ENCODE results near the gene CYP2D6.
"Not testable (repeated sequence)": the region's sequence is repeated elsewhere in the genome, so short reads cannot be mapped to it uniquely, and the experiment has no call there.

The CYP2D6 gene

GRCh38 chr22:42130182-42130581, 428 bp downstream of the CYP2D6 start:
- H3K36me3 ChIP-seq (ENCODE audit: control insufficient read depth, insufficient read depth, low read length); H3K9ac ChIP-seq (ENCODE audit: low read length); H3K9me3 ChIP-seq (ENCODE audit: control insufficient read depth, insufficient read depth, low read depth, low read length); H3K4me1 ChIP-seq (ENCODE audit: control insufficient read depth, insufficient read depth, low read length); H3K27ac ChIP-seq (ENCODE audit: low read depth, low read length); H3K4me3 ChIP-seq (ENCODE audit: low read depth, low read length); H3K27me3 ChIP-seq (ENCODE audit: control insufficient read depth, insufficient read depth, low read length): not testable (repeated sequence)

- not testable (repeated sequence) for H3K27me3 ChIP-seq (ENCODE audit: control insufficient read depth, insufficient read depth, low read length); H3K27ac ChIP-seq (ENCODE audit: low read depth, low read length); H3K9me3 ChIP-seq (ENCODE audit: control insufficient read depth, insufficient read depth, low read depth, low read length); H3K36me3 ChIP-seq (ENCODE audit: control insufficient read depth, insufficient read depth, low read length); H3K9ac ChIP-seq (ENCODE audit: low read length); H3K4me3 ChIP-seq (ENCODE audit: low read depth, low read length); H3K4me1 ChIP-seq (ENCODE audit: control insufficient read depth, insufficient read depth, low read length)
Measured at GRCh38 chr22:42128776-42129694, 1.6 kb downstream of the CYP2D6 start.

GRCh38 chr22:42128007-42128406, 2.6 kb downstream of the CYP2D6 start:
- H3K4me1 ChIP-seq (ENCODE audit: control insufficient read depth, insufficient read depth, low read length); H3K4me3 ChIP-seq (ENCODE audit: low read depth, low read length); H3K9me3 ChIP-seq (ENCODE audit: control insufficient read depth, insufficient read depth, low read depth, low read length); H3K36me3 ChIP-seq (ENCODE audit: control insufficient read depth, insufficient read depth, low read length); H3K27me3 ChIP-seq (ENCODE audit: control insufficient read depth, insufficient read depth, low read length); H3K9ac ChIP-seq (ENCODE audit: low read length); H3K27ac ChIP-seq (ENCODE audit: low read depth, low read length): not testable (repeated sequence)

GRCh38 chr22:42127606-42128005, 3.0 kb downstream of the CYP2D6 start:
- H3K4me1 ChIP-seq (ENCODE audit: control insufficient read depth, insufficient read depth, low read length) = no peaks in the 10 kb centered on the region
- no peaks in the 10 kb centered on the region for H3K27me3 ChIP-seq (ENCODE audit: control insufficient read depth, insufficient read depth, low read length)
- no peaks in the 10 kb centered on the region for H3K9me3 ChIP-seq (ENCODE audit: control insufficient read depth, insufficient read depth, low read depth, low read length)
- no peaks in the 10 kb centered on the region for H3K36me3 ChIP-seq (ENCODE audit: control insufficient read depth, insufficient read depth, low read length)
- H3K27ac ChIP-seq (ENCODE audit: low read depth, low read length) = no peak overlapping the region
- H3K4me3 ChIP-seq (ENCODE audit: low read depth, low read length) = no peak overlapping the region
- no peak overlapping the region for H3K9ac ChIP-seq (ENCODE audit: low read length)

GRCh38 chr22:42123529-42123928, 7.1 kb downstream of the CYP2D6 start:
- not testable (repeated sequence) for H3K27ac ChIP-seq (ENCODE audit: low read depth, low read length); H3K36me3 ChIP-seq (ENCODE audit: control insufficient read depth, insufficient read depth, low read length); H3K9ac ChIP-seq (ENCODE audit: low read length); H3K9me3 ChIP-seq (ENCODE audit: control insufficient read depth, insufficient read depth, low read depth, low read length); H3K4me3 ChIP-seq (ENCODE audit: low read depth, low read length); H3K27me3 ChIP-seq (ENCODE audit: control insufficient read depth, insufficient read depth, low read length); H3K4me1 ChIP-seq (ENCODE audit: control insufficient read depth, insufficient read depth, low read length)

GRCh38 chr22:42120231-42121021, 10.2 kb downstream of the CYP2D6 start:
- H3K9me3 ChIP-seq (ENCODE audit: control insufficient read depth, insufficient read depth, low read depth, low read length); H3K36me3 ChIP-seq (ENCODE audit: control insufficient read depth, insufficient read depth, low read length); H3K27me3 ChIP-seq (ENCODE audit: control insufficient read depth, insufficient read depth, low read length); H3K27ac ChIP-seq (ENCODE audit: low read depth, low read length); H3K9ac ChIP-seq (ENCODE audit: low read length); H3K4me3 ChIP-seq (ENCODE audit: low read depth, low read length); H3K4me1 ChIP-seq (ENCODE audit: control insufficient read depth, insufficient read depth, low read length): not testable (repeated sequence)

- H3K27me3 ChIP-seq (ENCODE audit: control insufficient read depth, insufficient read depth, low read length) = no peaks in the 10 kb centered on the region; the same call in 1 of the 2 replicates
Measured at GRCh38 chr22:42116848-42117424, 13.7 kb downstream of the CYP2D6 start.

GRCh38 chr22:42115420-42115830, 15.2 kb downstream of the CYP2D6 start:
- not testable (repeated sequence) for H3K9ac ChIP-seq (ENCODE audit: low read length); H3K27ac ChIP-seq (ENCODE audit: low read depth, low read length); H3K36me3 ChIP-seq (ENCODE audit: control insufficient read depth, insufficient read depth, low read length); H3K27me3 ChIP-seq (ENCODE audit: control insufficient read depth, insufficient read depth, low read length); H3K4me3 ChIP-seq (ENCODE audit: low read depth, low read length)
- Histone ChIP-seq H3K4me1 (ENCODE audit: control insufficient read depth, insufficient read depth, low read length) (peaks cover 12% of the 10 kb centered on the region; the same call in 1 of the 2 replicates), H3K9me3 (ENCODE audit: control insufficient read depth, insufficient read depth, low read depth, low read length) (peaks cover 25% of the 10 kb centered on the region)

More at GRCh38 chr22:42116848-42117424, 13.7 kb downstream of the CYP2D6 start:
- H3K36me3 ChIP-seq (ENCODE audit: control insufficient read depth, insufficient read depth, low read length) = no peaks in the 10 kb centered on the region
- no peak overlapping the region for H3K4me3 ChIP-seq (ENCODE audit: low read depth, low read length)
- no peak overlapping the region for H3K9ac ChIP-seq (ENCODE audit: low read length)
- peaks cover 25% of the 10 kb centered on the region for H3K9me3 ChIP-seq (ENCODE audit: control insufficient read depth, insufficient read depth, low read depth, low read length)
- peaks cover 11% of the 10 kb centered on the region; the same call in 1 of the 2 replicates for H3K4me1 ChIP-seq (ENCODE audit: control insufficient read depth, insufficient read depth, low read length)
- no peak overlapping the region for H3K27ac ChIP-seq (ENCODE audit: low read depth, low read length)

GRCh38 chr22:42114721-42115120, 15.9 kb downstream of the CYP2D6 start:
- Histone ChIP-seq H3K4me1 (ENCODE audit: control insufficient read depth, insufficient read depth, low read length) (peaks cover 7% of the 10 kb centered on the region; the same call in 1 of the 2 replicates), H3K36me3 (ENCODE audit: control insufficient read depth, insufficient read depth, low read length) (no peaks in the 10 kb centered on the region), H3K9me3 (ENCODE audit: control insufficient read depth, insufficient read depth, low read depth, low read length) (peaks cover 25% of the 10 kb centered on the region), H3K27me3 (ENCODE audit: control insufficient read depth, insufficient read depth, low read length) (no peaks in the 10 kb centered on the region; the same call in 1 of the 2 replicates), H3K27ac (ENCODE audit: low read depth, low read length) (no peak overlapping the region), H3K4me3 (ENCODE audit: low read depth, low read length) (no peak overlapping the region), H3K9ac (ENCODE audit: low read length) (no peak overlapping the region)

- H3K9ac ChIP-seq (ENCODE audit: low read length) = peak overlapping the region; percentile 49
- H3K36me3 ChIP-seq (ENCODE audit: control insufficient read depth, insufficient read depth, low read length); H3K27me3 ChIP-seq (ENCODE audit: control insufficient read depth, insufficient read depth, low read length); H3K4me1 ChIP-seq (ENCODE audit: control insufficient read depth, insufficient read depth, low read length); H3K4me3 ChIP-seq (ENCODE audit: low read depth, low read length): not testable (repeated sequence)
- H3K9me3 ChIP-seq (ENCODE audit: control insufficient read depth, insufficient read depth, low read depth, low read length) = peaks cover 25% of the 10 kb centered on the region
- H3K27ac ChIP-seq (ENCODE audit: low read depth, low read length) = peak overlapping the region; percentile 67; the same call in 1 of the 2 replicates
Measured at GRCh38 chr22:42112793-42113192, 17.8 kb downstream of the CYP2D6 start.

GRCh38 chr22:42111798-42112197, 18.8 kb downstream of the CYP2D6 start:
- peak overlapping the region; percentile 63 for H3K9ac ChIP-seq (ENCODE audit: low read length)
- H3K27me3 ChIP-seq (ENCODE audit: control insufficient read depth, insufficient read depth, low read length) = no peaks in the 10 kb centered on the region
- H3K27ac ChIP-seq (ENCODE audit: low read depth, low read length) = no peak overlapping the region; the same call in 1 of the 2 replicates
- H3K4me3 ChIP-seq (ENCODE audit: low read depth, low read length) = no peak overlapping the region
- no peaks in the 10 kb centered on the region for H3K36me3 ChIP-seq (ENCODE audit: control insufficient read depth, insufficient read depth, low read length)
- peaks cover 24% of the 10 kb centered on the region for H3K9me3 ChIP-seq (ENCODE audit: control insufficient read depth, insufficient read depth, low read depth, low read length)
- H3K4me1 ChIP-seq (ENCODE audit: control insufficient read depth, insufficient read depth, low read length) = peaks cover 6% of the 10 kb centered on the region; the same call in 1 of the 2 replicates
